Measurements from ENCODE around the gene PPP1R10. TPM values are rescaled to one million over a fixed set of nuclear protein-coding genes. Genes with fewer than 3 reads are reported as not detected.

Gene PPP1R10
- total and polyA plus RNA-seq, 2 of the 13 experiments (the other 11 are each of a cell fraction or from before 2014, with no cell fraction given) = 26.3 to 38.4 TPM

- TF ChIP-seq ZBTB10 (CRISPR knock-in tag; IDR thresholded peaks at IDR 0.05; ENCODE audit: borderline replicate concordance) (no peak; the same call in 1 of the 2 replicates), MATR3 (CRISPR knock-in tag; IDR thresholded peaks at IDR 0.05) (0 out of 2 replicates have a peak, but pooled peaks have one; percentile 30), ZNF232 (CRISPR knock-in tag; IDR thresholded peaks at IDR 0.05; ENCODE audit: borderline replicate concordance) (peak; percentile 96), RXRA (CRISPR knock-in tag; IDR thresholded peaks at IDR 0.05) (peak; percentile 89), ZNF337 (CRISPR knock-in tag; IDR thresholded peaks at IDR 0.05; ENCODE audit: borderline replicate concordance, low read depth) (peak; percentile 99), ZBTB39 (CRISPR knock-in tag; IDR thresholded peaks at IDR 0.05) (no peak; the same call in 1 of the 2 replicates), KLF16 (CRISPR knock-in tag; IDR thresholded peaks at IDR 0.05) (peak; percentile 80 to 99; a peak in 3 of 4 replicates), MLLT10 (CRISPR knock-in tag; IDR thresholded peaks at IDR 0.05) (no peak), NFAT5 (CRISPR knock-in tag; IDR thresholded peaks at IDR 0.05) (peak; percentile 90), HINFP (CRISPR knock-in tag; IDR thresholded peaks at IDR 0.05; ENCODE audit: low read depth) (peak; percentile 97)
- TF ChIP-seq, protein P1, sequence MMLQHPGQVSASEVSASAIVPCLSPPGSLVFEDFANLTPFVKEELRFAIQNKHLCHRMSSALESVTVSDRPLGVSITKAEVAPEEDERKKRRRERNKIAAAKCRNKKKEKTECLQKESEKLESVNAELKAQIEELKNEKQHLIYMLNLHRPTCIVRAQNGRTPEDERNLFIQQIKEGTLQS (CRISPR knock-in tag; IDR thresholded peaks at IDR 0.05) = peak; percentile 76
- TF ChIP-seq, protein P2, sequence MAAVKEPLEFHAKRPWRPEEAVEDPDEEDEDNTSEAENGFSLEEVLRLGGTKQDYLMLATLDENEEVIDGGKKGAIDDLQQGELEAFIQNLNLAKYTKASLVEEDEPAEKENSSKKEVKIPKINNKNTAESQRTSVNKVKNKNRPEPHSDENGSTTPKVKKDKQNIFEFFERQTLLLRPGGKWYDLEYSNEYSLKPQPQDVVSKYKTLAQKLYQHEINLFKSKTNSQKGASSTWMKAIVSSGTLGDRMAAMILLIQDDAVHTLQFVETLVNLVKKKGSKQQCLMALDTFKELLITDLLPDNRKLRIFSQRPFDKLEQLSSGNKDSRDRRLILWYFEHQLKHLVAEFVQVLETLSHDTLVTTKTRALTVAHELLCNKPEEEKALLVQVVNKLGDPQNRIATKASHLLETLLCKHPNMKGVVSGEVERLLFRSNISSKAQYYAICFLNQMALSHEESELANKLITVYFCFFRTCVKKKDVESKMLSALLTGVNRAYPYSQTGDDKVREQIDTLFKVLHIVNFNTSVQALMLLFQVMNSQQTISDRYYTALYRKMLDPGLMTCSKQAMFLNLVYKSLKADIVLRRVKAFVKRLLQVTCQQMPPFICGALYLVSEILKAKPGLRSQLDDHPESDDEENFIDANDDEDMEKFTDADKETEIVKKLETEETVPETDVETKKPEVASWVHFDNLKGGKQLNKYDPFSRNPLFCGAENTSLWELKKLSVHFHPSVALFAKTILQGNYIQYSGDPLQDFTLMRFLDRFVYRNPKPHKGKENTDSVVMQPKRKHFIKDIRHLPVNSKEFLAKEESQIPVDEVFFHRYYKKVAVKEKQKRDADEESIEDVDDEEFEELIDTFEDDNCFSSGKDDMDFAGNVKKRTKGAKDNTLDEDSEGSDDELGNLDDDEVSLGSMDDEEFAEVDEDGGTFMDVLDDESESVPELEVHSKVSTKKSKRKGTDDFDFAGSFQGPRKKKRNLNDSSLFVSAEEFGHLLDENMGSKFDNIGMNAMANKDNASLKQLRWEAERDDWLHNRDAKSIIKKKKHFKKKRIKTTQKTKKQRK (IDR thresholded peaks at IDR 0.05; ENCODE audit: low read length) = no peak
These were observed 45.8 kb downstream of the PPP1R10 start, which contains the start of gene ABCF1 (continued) for GRCh38 chr6:30571075-30571761.
